Measurements from ENCODE around the gene HOXB4. TPM values are rescaled to one million over a fixed set of nuclear protein-coding genes. Genes with fewer than 3 reads are reported as not detected.
A peak's percentile ranks its signal among the peaks of the same experiment; 100 is the strongest.

The HOXB4 gene
- total RNA-seq, 4 donors from 2014 or later: 3.5 to 8.3 (median 5.0) TPM

DNA sequence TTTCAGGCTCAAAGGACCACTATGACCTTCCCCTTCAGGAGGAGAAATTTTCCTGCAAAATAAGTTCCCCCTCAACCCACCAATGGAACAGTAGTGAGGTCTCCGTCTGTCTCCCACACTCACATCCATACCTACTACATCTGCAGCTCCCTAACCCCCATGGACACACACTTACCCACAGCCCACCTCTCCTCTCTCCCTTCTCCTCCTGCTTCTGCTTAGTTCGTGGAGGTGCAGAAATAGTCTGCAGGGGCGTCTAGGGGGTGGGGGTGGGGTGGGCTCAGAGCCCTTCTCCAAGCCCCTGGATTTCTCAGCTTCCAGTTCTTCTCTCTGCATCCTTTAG is 8.9 kb downstream of the HOXB4 start:
- TF ChIP-seq POLR2AphosphoS5 (IDR thresholded peaks at IDR 0.05) (no peak), EP300 (IDR thresholded peaks at IDR 0.05) (no peak), POLR2A (IDR thresholded peaks at IDR 0.05; ENCODE audit: low read depth) (no peak)
- TF ChIP-seq, protein P1, sequence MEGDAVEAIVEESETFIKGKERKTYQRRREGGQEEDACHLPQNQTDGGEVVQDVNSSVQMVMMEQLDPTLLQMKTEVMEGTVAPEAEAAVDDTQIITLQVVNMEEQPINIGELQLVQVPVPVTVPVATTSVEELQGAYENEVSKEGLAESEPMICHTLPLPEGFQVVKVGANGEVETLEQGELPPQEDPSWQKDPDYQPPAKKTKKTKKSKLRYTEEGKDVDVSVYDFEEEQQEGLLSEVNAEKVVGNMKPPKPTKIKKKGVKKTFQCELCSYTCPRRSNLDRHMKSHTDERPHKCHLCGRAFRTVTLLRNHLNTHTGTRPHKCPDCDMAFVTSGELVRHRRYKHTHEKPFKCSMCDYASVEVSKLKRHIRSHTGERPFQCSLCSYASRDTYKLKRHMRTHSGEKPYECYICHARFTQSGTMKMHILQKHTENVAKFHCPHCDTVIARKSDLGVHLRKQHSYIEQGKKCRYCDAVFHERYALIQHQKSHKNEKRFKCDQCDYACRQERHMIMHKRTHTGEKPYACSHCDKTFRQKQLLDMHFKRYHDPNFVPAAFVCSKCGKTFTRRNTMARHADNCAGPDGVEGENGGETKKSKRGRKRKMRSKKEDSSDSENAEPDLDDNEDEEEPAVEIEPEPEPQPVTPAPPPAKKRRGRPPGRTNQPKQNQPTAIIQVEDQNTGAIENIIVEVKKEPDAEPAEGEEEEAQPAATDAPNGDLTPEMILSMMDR (IDR thresholded peaks at IDR 0.05): no peak
- WGBS: 18% methylated on average over 3 of the region's 3 CpGs

DNA sequence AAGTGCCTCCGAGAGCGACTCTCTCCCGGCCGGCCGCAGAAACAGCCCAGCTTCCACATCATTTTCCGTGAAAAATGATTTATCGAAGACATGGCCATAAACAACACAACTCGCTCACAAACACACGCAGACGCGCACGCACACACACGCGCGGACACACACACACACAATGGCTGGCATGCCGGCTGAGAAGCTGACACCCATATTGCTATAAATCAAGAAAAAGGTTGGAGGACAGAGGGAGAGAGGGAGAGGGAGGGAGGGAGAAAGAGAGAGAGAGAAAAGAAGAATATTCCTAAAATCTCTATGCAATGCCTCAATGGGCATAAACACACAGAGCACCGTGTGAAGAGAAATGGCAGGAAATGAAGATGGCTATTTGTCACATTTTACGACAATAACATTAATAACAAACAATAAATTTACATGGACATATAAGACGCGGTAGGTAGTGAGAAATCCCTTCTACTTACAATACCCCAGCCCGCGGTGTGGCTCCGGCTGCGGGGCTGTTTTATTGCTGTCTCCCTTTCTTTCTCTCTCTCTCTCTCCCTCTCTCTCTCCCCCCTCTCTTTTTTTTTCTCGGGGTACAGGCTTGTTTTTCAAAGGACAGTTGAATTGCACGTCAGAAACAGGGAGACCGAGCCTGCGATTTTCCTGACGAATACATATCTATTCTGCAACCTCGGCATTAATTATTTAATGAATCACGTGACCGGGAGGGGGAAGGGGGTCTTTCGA is 9.5 kb downstream of the HOXB4 start:
- Histone ChIP-seq H3K9me3 (no peaks in the 10 kb centered on the region), H3K27me3 (no peaks in the 10 kb centered on the region), H3K4me3 (peak overlapping the region; percentile 41 to 90 (median 77)), H3K27ac (replicated peaks in 1 of 4) (peak overlapping the region; percentile 91 to 97 (median 96)), H3K4me1 (peaks cover 55 to 100% (median 98%) of the 10 kb centered on the region in 4 donors), H3K36me3 (no peaks in the 10 kb centered on the region)
- intact Hi-C loops (cut with DNase I): no loop called here
- DNase-seq (ENCODE audit: extremely low spot score): no peak
- TF ChIP-seq, protein P1 (IDR thresholded peaks at IDR 0.05): no peak
- TF ChIP-seq POLR2A (IDR thresholded peaks at IDR 0.05; ENCODE audit: low read depth): no peak
- no peak for TF ChIP-seq EP300 (IDR thresholded peaks at IDR 0.05)
- TF ChIP-seq POLR2AphosphoS5 (IDR thresholded peaks at IDR 0.05): no peak
- 15% methylated on average over 33 of the region's 33 CpGs for WGBS

More for the DNA sequence above, 8.9 kb downstream of the HOXB4 start:
- H3K36me3 ChIP-seq: no peaks in the 10 kb centered on the region
- H3K27ac ChIP-seq (replicated peaks in 1 of 4): peak overlapping the region; percentile 91 to 97 (median 96)
- H3K4me1 ChIP-seq: peaks cover 55 to 99% (median 98%) of the 10 kb centered on the region in 4 donors
- DNase-seq (ENCODE audit: extremely low spot score): no peak
- no peaks in the 10 kb centered on the region for H3K9me3 ChIP-seq
- H3K4me3 ChIP-seq: peak overlapping the region; percentile 41 to 90 (median 77)
- H3K27me3 ChIP-seq: no peaks in the 10 kb centered on the region
- intact Hi-C loops (cut with DNase I): no loop called here

DNA sequence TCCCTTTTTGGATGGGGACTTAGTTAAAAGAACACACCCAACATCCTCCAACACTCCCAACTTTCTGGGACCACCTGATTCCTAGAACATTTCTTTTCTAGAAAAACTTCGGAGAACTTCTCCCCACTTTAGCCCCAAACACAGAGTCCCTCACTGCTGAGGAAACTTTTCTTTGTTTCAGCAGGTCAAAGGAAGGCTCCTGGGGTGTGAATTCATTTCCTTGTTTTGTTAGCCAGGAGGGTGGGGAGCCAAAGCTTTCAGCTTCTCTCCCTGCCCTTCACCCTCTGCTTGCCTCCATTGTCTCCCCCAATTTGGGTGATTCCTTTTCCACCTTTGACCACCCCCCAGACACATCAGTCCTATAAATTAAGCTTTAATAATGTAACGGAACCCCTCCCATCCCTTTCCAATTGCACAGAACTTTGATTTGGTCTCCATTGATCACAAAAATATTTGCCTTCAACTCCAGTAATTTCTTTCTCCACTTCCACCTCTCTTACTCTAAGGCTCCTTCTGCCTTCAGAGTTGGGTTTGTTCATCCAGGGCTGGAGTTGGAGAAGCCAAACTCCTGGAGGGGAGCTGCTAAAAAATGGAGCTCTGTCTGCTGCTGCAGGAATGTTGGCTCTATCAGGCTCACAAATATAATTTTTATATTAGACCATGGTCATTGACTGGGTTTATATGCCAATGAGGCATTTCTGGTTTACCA is 10.3 kb downstream of the HOXB4 start:
- peak overlapping the region; percentile 91 to 97 (median 96) for H3K27ac ChIP-seq (replicated peaks in 1 of 4)
- H3K4me1 ChIP-seq: peaks cover 55 to 100% (median 98%) of the 10 kb centered on the region in 4 donors
- WGBS: 43% methylated on average over 2 of the region's 2 CpGs
- no peak for DNase-seq (ENCODE audit: extremely low spot score)
- H3K9me3 ChIP-seq: no peaks in the 10 kb centered on the region
- no peaks in the 10 kb centered on the region for H3K27me3 ChIP-seq
- H3K4me3 ChIP-seq: peak overlapping the region; percentile 41 to 90 (median 77)
- TF ChIP-seq POLR2A (IDR thresholded peaks at IDR 0.05; ENCODE audit: low read depth) (no peak), POLR2AphosphoS5 (IDR thresholded peaks at IDR 0.05) (no peak), EP300 (IDR thresholded peaks at IDR 0.05) (no peak)
- TF ChIP-seq, protein P1 (IDR thresholded peaks at IDR 0.05): no peak
- no peaks in the 10 kb centered on the region for H3K36me3 ChIP-seq
- intact Hi-C loops (cut with DNase I): no loop called here

DNA sequence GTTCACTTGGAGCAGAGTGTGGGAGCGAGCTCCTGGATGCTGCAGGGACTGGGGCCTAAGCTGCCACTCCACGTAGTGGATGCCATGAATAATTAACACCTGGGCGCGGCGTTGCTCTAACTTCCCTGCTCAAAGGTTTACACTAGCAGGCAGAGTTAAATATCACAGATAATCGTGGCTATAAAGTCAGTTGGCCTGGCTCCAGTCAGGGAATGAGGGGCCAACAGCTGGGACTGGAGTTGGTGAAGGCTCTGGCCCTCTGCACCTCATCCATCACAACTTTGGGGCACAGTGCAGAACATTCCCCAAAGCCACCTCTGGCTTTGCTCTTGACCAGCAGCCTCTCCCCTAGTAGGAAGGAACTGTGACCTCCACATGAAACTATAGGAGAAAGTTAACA is 10.9 kb downstream of the HOXB4 start:
- no peak for DNase-seq (ENCODE audit: extremely low spot score)
- no peaks in the 10 kb centered on the region for H3K36me3 ChIP-seq
- H3K4me3 ChIP-seq: peak overlapping the region in 1 of 4 donors; percentile 3
- H3K9me3 ChIP-seq: no peaks in the 10 kb centered on the region
- no peak for TF ChIP-seq POLR2AphosphoS5 (IDR thresholded peaks at IDR 0.05)
- TF ChIP-seq EP300 (IDR thresholded peaks at IDR 0.05): no peak
- TF ChIP-seq, protein P1 (IDR thresholded peaks at IDR 0.05): no peak
- TF ChIP-seq POLR2A (IDR thresholded peaks at IDR 0.05; ENCODE audit: low read depth): no peak
- peaks cover 58 to 100% (median 98%) of the 10 kb centered on the region in 4 donors for H3K4me1 ChIP-seq
- WGBS: 53% methylated on average over 6 of the region's 6 CpGs
- H3K27ac ChIP-seq (replicated peaks in 1 of 4): peak overlapping the region; percentile 91 to 97 (median 96)
- intact Hi-C loops (cut with DNase I): no loop called here
- H3K27me3 ChIP-seq: no peaks in the 10 kb centered on the region

All from esophagus muscularis mucosa (tissue), 4 donors.